ENCODE data around the gene RYR3. TPM values are rescaled to one million over a fixed set of nuclear protein-coding genes. Genes with fewer than 3 reads are reported as not detected.

Gene RYR3
- total and polyA plus RNA-seq, 10 of the 15 experiments (the other 5 are each of a cell fraction or from before 2014, with no cell fraction given): under 0.01 to 0.44 (median 0.16) TPM; not detected in 5

DNA sequence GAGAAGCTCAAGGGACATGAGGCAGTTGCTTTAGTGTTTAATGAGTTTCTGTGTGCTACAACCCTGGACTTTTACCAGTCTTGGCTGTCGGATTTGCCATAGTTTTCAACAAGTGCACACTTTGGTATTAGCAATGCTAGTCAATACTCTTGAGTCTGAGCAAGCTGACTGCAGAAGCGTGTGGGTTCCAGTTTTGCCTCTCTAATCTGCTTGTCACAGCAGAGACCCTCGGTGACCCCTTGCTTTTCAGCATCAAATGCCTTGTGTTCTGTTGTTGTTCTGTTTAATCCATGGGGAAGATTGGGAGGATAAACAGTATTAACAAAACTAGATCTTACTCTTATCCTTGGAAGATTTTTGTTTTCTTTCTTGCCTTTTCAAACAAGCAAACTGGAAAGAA is 463.2 kb downstream of the RYR3 start:
- TF ChIP-seq, protein P1, sequence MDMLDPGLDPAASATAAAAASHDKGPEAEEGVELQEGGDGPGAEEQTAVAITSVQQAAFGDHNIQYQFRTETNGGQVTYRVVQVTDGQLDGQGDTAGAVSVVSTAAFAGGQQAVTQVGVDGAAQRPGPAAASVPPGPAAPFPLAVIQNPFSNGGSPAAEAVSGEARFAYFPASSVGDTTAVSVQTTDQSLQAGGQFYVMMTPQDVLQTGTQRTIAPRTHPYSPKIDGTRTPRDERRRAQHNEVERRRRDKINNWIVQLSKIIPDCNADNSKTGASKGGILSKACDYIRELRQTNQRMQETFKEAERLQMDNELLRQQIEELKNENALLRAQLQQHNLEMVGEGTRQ (IDR thresholded peaks at IDR 0.05; ENCODE audit: borderline replicate concordance, low read depth, low read length): no peak
- TF ChIP-seq, protein P2, sequence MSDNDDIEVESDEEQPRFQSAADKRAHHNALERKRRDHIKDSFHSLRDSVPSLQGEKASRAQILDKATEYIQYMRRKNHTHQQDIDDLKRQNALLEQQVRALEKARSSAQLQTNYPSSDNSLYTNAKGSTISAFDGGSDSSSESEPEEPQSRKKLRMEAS (IDR thresholded peaks at IDR 0.05; ENCODE audit: low read depth, low read length): no peak
- TF ChIP-seq TARDBP (IDR thresholded peaks at IDR 0.05; ENCODE audit: borderline replicate concordance) (no peak), ZNF622 (IDR thresholded peaks at IDR 0.05) (no peak), SREBF1 (IDR thresholded peaks at IDR 0.05; ENCODE audit: low read length) (no peak), BRCA1 (IDR thresholded peaks at IDR 0.05; ENCODE audit: low read depth, low read length) (no peak), RELA (IDR thresholded peaks at IDR 0.05; ENCODE audit: borderline replicate concordance, partially characterized antibody) (no peak), ZNF24 (IDR thresholded peaks at IDR 0.05) (no peak), EED (IDR thresholded peaks at IDR 0.05; ENCODE audit: low read depth) (no peak), FOXM1 (IDR thresholded peaks at IDR 0.05; ENCODE audit: low read depth, low read length) (no peak), MYB (IDR thresholded peaks at IDR 0.05; ENCODE audit: borderline replicate concordance, low read depth, low read length) (no peak)
- TF ChIP-seq, protein P3, sequence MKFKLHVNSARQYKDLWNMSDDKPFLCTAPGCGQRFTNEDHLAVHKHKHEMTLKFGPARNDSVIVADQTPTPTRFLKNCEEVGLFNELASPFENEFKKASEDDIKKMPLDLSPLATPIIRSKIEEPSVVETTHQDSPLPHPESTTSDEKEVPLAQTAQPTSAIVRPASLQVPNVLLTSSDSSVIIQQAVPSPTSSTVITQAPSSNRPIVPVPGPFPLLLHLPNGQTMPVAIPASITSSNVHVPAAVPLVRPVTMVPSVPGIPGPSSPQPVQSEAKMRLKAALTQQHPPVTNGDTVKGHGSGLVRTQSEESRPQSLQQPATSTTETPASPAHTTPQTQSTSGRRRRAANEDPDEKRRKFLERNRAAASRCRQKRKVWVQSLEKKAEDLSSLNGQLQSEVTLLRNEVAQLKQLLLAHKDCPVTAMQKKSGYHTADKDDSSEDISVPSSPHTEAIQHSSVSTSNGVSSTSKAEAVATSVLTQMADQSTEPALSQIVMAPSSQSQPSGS (IDR thresholded peaks at IDR 0.05; ENCODE audit: low read length): no peak
- no peaks in the 10 kb centered on the region for H3K4me1 ChIP-seq (ENCODE audit: control insufficient read depth, insufficient read depth, low read length)
- no peak overlapping the region for H3K4me3 ChIP-seq
- no peaks in the 10 kb centered on the region; a peak in 1 of 4 replicates for H3K27me3 ChIP-seq (replicated peaks in 1 of 2; ENCODE audit: control insufficient read depth in 2 of 2, insufficient read depth in 2 of 2, low read length in 1 of 2)
- ChIA-PET CTCF (interaction anchor here (1.2 kb wide), 1 partner anchor 38 kb away, joined by 3 read pairs; no protein-coding TSS in a partner anchor), SMC1A (ENCODE audit: uncharacterized antibody, unreplicated experiment) (no interaction called here), RAD21 (ENCODE audit: unreplicated experiment) (no interaction called here), POLR2A (no interaction called here)
- no peak overlapping the region for H3K27ac ChIP-seq (ENCODE audit: control insufficient read depth, insufficient read depth)
- DNase-seq (ENCODE audit: low read depth, low spot score) (no peak), ATAC-seq (no peak), FAIRE-seq (no peak)
- in situ Hi-C loops (cut with MboI) (no loop called here), intact Hi-C loops (cut with micrococcal nuclease; ENCODE audit: unreplicated experiment) (no loop called here)
- H4K20me1 ChIP-seq (ENCODE audit: control insufficient read depth, insufficient read depth): no peaks in the 10 kb centered on the region
- 0% methylated on average over 3 of the region's 3 CpGs for WGBS (ENCODE audit: insufficient coverage, insufficient replicate concordance, low lambda C conversion rate, missing lambda C conversion rate)
- H3K9me3 ChIP-seq (replicated peaks; ENCODE audit: control insufficient read depth, insufficient read depth, low read length): no peaks in the 10 kb centered on the region
- H3K9ac ChIP-seq (ENCODE audit: control insufficient read depth, insufficient read depth, low read length): no peak overlapping the region
- no peaks in the 10 kb centered on the region for H3K79me2 ChIP-seq (ENCODE audit: control insufficient read depth, insufficient read depth, low read length)
- H3K36me3 ChIP-seq (ENCODE audit: control insufficient read depth in 2 of 2, insufficient read depth in 2 of 2, low read length in 1 of 2): no peaks in the 10 kb centered on the region
- H2AFZ ChIP-seq (ENCODE audit: control insufficient read depth, low read depth, low read length): no peak overlapping the region
- no peak overlapping the region for H3K4me2 ChIP-seq (ENCODE audit: control insufficient read depth, insufficient read depth)
- no TSS peak for BruUV-seq (replicated peaks)
